ENCODE measurements around the gene SLC9A3.

DNA sequence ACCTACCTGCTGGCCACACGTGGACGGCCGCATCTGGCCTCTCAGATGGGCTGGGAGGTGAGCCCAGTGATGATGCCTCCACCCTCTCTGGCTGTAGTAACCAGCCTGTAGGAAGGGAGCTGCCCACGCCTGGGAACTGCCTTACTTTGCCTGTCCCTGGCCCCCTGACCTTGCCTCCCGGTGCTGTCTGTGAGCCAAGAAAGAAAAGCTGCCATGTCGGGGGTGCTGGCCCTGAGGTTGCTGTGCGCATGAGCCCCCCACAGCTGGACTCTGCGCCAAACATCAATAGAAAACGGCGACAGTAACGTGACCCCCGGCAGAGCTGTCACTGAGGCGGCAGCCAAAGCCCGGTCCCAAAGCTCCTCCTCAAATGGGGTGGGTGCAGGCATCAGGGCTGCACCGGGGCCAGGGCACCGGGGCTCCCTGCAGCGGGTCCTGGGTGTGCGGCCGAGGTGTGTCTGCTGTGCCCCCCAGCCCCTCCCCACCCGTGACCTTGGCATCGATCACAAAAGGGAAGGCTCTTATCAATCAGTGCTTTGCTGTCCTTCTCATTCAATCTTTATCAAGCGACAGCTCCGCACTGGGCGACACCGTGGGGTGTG is 15.3 kb upstream of the SLC9A3 start:
- no peak for TF ChIP-seq EP300 (IDR thresholded peaks at IDR 0.05; ENCODE audit: borderline replicate concordance)
- TF ChIP-seq, protein P1, sequence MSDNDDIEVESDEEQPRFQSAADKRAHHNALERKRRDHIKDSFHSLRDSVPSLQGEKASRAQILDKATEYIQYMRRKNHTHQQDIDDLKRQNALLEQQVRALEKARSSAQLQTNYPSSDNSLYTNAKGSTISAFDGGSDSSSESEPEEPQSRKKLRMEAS (IDR thresholded peaks at IDR 0.05): no peak

Data from Ishikawa (cell line).